ENCODE data around the gene TSGA10IP. TPM values are rescaled to one million over a fixed set of nuclear protein-coding genes. Genes with fewer than 3 reads are reported as not detected.
A peak's percentile ranks its signal among the peaks of the same experiment; 100 is the strongest.

Gene TSGA10IP
- total RNA-seq, 2 donors from 2014 or later = 0.97 to 5.6 TPM

GRCh38 chr11:65976216-65977176 is 31.2 kb downstream of the TSGA10IP start:
- H3K27me3 ChIP-seq (ENCODE audit: control insufficient read depth, insufficient read depth, low read length, poor library complexity, severe bottlenecking) = no peaks in the 10 kb centered on the region
- no peak for TF ChIP-seq CTCF (conservative IDR thresholded peaks at IDR 0.05)
- H3K9me3 ChIP-seq (ENCODE audit: control insufficient read depth, low read length) = no peaks in the 10 kb centered on the region
- Mint-ChIP-seq H3K4me1 (peaks cover 5% of the 10 kb centered on the region), H3K27me3 (ENCODE audit: insufficient read depth) (no peaks in the 10 kb centered on the region), H3K9me3 (no peaks in the 10 kb centered on the region), H3K27ac (peak overlapping the region; percentile 54), H3K4me3 (no peak overlapping the region), H3K36me3 (ENCODE audit: low read depth) (peaks cover 57% of the 10 kb centered on the region)
- H3K4me1 ChIP-seq (ENCODE audit: control insufficient read depth, insufficient read depth, low read length) = no peaks in the 10 kb centered on the region
- H3K4me3 ChIP-seq (ENCODE audit: low read length) = no peak overlapping the region
- H3K36me3 ChIP-seq (ENCODE audit: control insufficient read depth, insufficient read depth, low read length) = peaks cover 22% of the 10 kb centered on the region
- H3K9ac ChIP-seq (ENCODE audit: extremely low read depth, low read length, poor library complexity, severe bottlenecking) = no peak overlapping the region
- no peak for DNase-seq
- 91 to 94% methylated on average over 30 to 43 of the region's 43 CpGs for WGBS, 2 experiments (ENCODE audit: insufficient coverage in 1 of 2, insufficient read length in 1 of 2)
- H3K27ac ChIP-seq (ENCODE audit: low read depth, low read length) = no peak overlapping the region

- no peak for TF ChIP-seq CTCF (conservative IDR thresholded peaks at IDR 0.05)
- Mint-ChIP-seq H3K4me1 (peaks cover 5% of the 10 kb centered on the region), H3K9me3 (no peaks in the 10 kb centered on the region), H3K36me3 (ENCODE audit: low read depth) (peaks cover 47% of the 10 kb centered on the region), H3K4me3 (no peak overlapping the region), H3K27me3 (ENCODE audit: insufficient read depth) (no peaks in the 10 kb centered on the region), H3K27ac (no peak overlapping the region)
- no peak overlapping the region for H3K4me3 ChIP-seq (ENCODE audit: low read length)
- peaks cover 10% of the 10 kb centered on the region for H3K36me3 ChIP-seq (ENCODE audit: control insufficient read depth, insufficient read depth, low read length)
- no peak overlapping the region for H3K27ac ChIP-seq (ENCODE audit: low read depth, low read length)
- no peak overlapping the region for H3K9ac ChIP-seq (ENCODE audit: extremely low read depth, low read length, poor library complexity, severe bottlenecking)
- whole genome bisulfite sequencing, 2 experiments (ENCODE audit: insufficient coverage in 1 of 2, insufficient read length in 1 of 2) = 94% methylated on average over 10 to 28 of the region's 29 CpGs
- no peaks in the 10 kb centered on the region for H3K9me3 ChIP-seq (ENCODE audit: control insufficient read depth, low read length)
- H3K4me1 ChIP-seq (ENCODE audit: control insufficient read depth, insufficient read depth, low read length) = no peaks in the 10 kb centered on the region
- no peak for DNase-seq
- H3K27me3 ChIP-seq (ENCODE audit: control insufficient read depth, insufficient read depth, low read length, poor library complexity, severe bottlenecking) = no peaks in the 10 kb centered on the region
Observed at GRCh38 chr11:65977621-65978390, 32.5 kb downstream of the TSGA10IP start.

- peaks cover 40% of the 10 kb centered on the region for H3K36me3 Mint-ChIP-seq (ENCODE audit: low read depth)
- no peaks in the 10 kb centered on the region for H3K27me3 ChIP-seq (ENCODE audit: control insufficient read depth, insufficient read depth, low read length, poor library complexity, severe bottlenecking)
- H3K4me1 ChIP-seq (ENCODE audit: control insufficient read depth, insufficient read depth, low read length) = no peaks in the 10 kb centered on the region
- H3K27me3 Mint-ChIP-seq (ENCODE audit: insufficient read depth) = no peaks in the 10 kb centered on the region
- no peaks in the 10 kb centered on the region for H3K9me3 ChIP-seq (ENCODE audit: control insufficient read depth, low read length)
- 97% methylated on average over 10 to 33 of the region's 34 CpGs for WGBS, 2 experiments (ENCODE audit: insufficient coverage in 1 of 2, insufficient read length in 1 of 2)
- peaks cover 3% of the 10 kb centered on the region for H3K36me3 ChIP-seq (ENCODE audit: control insufficient read depth, insufficient read depth, low read length)
- no peak overlapping the region for H3K4me3 ChIP-seq (ENCODE audit: low read length)
- no peak for DNase-seq
- no peak overlapping the region for H3K27ac ChIP-seq (ENCODE audit: low read depth, low read length)
- no peak overlapping the region for H3K9ac ChIP-seq (ENCODE audit: extremely low read depth, low read length, poor library complexity, severe bottlenecking)
- H3K27ac Mint-ChIP-seq = no peak overlapping the region
- no peak overlapping the region for H3K4me3 Mint-ChIP-seq
- H3K4me1 Mint-ChIP-seq = peaks cover 5% of the 10 kb centered on the region
- TF ChIP-seq CTCF (conservative IDR thresholded peaks at IDR 0.05) = no peak
- H3K9me3 Mint-ChIP-seq = no peaks in the 10 kb centered on the region
Observed at GRCh38 chr11:65978391-65979238, 33.3 kb downstream of the TSGA10IP start.
